Measurements from ENCODE around the gene HAUS1.
"Not testable (repeated sequence)": the region's sequence is repeated elsewhere in the genome, so short reads cannot be mapped to it uniquely, and the experiment has no call there.

The HAUS1 gene

GRCh38 chr18:46110406-46110805, 6.2 kb downstream of the HAUS1 start:
- TF ChIP-seq, protein P1, sequence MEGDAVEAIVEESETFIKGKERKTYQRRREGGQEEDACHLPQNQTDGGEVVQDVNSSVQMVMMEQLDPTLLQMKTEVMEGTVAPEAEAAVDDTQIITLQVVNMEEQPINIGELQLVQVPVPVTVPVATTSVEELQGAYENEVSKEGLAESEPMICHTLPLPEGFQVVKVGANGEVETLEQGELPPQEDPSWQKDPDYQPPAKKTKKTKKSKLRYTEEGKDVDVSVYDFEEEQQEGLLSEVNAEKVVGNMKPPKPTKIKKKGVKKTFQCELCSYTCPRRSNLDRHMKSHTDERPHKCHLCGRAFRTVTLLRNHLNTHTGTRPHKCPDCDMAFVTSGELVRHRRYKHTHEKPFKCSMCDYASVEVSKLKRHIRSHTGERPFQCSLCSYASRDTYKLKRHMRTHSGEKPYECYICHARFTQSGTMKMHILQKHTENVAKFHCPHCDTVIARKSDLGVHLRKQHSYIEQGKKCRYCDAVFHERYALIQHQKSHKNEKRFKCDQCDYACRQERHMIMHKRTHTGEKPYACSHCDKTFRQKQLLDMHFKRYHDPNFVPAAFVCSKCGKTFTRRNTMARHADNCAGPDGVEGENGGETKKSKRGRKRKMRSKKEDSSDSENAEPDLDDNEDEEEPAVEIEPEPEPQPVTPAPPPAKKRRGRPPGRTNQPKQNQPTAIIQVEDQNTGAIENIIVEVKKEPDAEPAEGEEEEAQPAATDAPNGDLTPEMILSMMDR (IDR thresholded peaks at IDR 0.05; ENCODE audit: low read depth, low read length, missing control alignments) = no peak
- H3K27me3 ChIP-seq (replicated peaks) = no peaks in the 10 kb centered on the region
- in situ Hi-C loops (cut with HindIII; ENCODE audit: low pct_ligation_motif_present, low sequenced_read_pairs) = no loop called here
- peaks cover 2% of the 10 kb centered on the region for H3K36me3 ChIP-seq (replicated peaks)
- no peak overlapping the region for H3K27ac ChIP-seq
- H3K4me3 ChIP-seq (ENCODE audit: low read depth, low read length) = no peak overlapping the region
- DNase-seq = no peak

DNA sequence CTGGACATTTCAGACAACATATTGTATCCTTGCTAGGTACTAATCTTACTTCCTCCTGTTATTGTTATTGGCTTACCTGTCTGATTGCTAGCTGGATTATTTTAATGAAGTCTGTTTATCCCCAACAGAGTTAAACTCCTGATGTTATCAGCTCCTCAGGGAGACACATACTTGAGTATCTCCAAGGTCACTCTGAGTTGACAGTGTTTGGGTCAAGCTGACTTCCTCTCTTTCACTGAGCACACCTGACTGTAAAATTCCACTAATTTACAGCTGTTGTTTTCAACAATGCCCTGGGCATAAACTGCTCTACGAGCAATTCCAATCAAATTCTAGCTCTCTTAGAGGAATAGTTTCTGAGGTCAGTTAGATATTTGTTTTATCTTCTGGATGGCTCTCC, 9.6 kb downstream of the HAUS1 start:
- in situ Hi-C loops (cut with HindIII; ENCODE audit: low pct_ligation_motif_present, low sequenced_read_pairs) = no loop called here
- TF ChIP-seq, protein P1 (IDR thresholded peaks at IDR 0.05; ENCODE audit: low read depth, low read length, missing control alignments) = no peak
- H3K36me3 ChIP-seq (replicated peaks) = peaks cover 2% of the 10 kb centered on the region
- no peak for DNase-seq
- H3K4me3 ChIP-seq (ENCODE audit: low read depth, low read length) = no peak overlapping the region
- no peak overlapping the region for H3K27ac ChIP-seq
- H3K27me3 ChIP-seq (replicated peaks) = no peaks in the 10 kb centered on the region

- H3K27me3 ChIP-seq (replicated peaks); in situ Hi-C loops (cut with HindIII; ENCODE audit: low pct_ligation_motif_present, low sequenced_read_pairs); H3K4me3 ChIP-seq (ENCODE audit: low read depth, low read length); DNase-seq; H3K27ac ChIP-seq: not testable (repeated sequence)
- H3K36me3 ChIP-seq (replicated peaks) = peaks cover 22% of the 10 kb centered on the region
Measured at GRCh38 chr18:46126625-46127024, 22.4 kb downstream of the HAUS1 start.

GRCh38 chr18:46130061-46130460, 25.9 kb downstream of the HAUS1 start:
- Histone ChIP-seq H3K4me3 (ENCODE audit: low read depth, low read length) (no peak overlapping the region), H3K27ac (no peak overlapping the region), H3K36me3 (replicated peaks) (peaks cover 19% of the 10 kb centered on the region), H3K27me3 (replicated peaks) (no peaks in the 10 kb centered on the region)
- in situ Hi-C loops (cut with HindIII; ENCODE audit: low pct_ligation_motif_present, low sequenced_read_pairs) = no loop called here
- no peak for DNase-seq
- TF ChIP-seq, protein P1 (IDR thresholded peaks at IDR 0.05; ENCODE audit: low read depth, low read length, missing control alignments) = no peak

DNA sequence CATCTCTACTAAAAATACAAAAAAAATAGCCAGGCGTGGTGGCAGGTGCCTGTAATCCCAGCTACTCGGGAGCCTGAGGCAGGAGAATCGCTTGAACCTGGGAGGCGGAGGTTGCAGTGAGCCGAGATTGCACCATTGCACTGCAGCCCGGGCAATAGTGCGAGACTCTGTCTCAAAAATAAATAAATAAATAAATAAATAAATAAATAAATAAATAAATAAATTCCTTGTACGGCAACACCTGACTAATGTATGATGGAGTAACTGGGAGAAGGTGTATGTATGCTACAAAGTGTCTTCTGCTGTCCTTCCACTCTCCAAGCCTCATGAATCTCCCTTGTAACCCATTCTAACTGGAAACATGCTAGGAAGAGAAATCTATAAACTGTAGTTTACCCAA, 26.4 kb downstream of the HAUS1 start:
- H3K4me3 ChIP-seq (ENCODE audit: low read depth, low read length); DNase-seq; in situ Hi-C loops (cut with HindIII; ENCODE audit: low pct_ligation_motif_present, low sequenced_read_pairs); H3K27me3 ChIP-seq (replicated peaks); H3K27ac ChIP-seq: not testable (repeated sequence)
- H3K36me3 ChIP-seq (replicated peaks) = peaks cover 19% of the 10 kb centered on the region

DNA sequence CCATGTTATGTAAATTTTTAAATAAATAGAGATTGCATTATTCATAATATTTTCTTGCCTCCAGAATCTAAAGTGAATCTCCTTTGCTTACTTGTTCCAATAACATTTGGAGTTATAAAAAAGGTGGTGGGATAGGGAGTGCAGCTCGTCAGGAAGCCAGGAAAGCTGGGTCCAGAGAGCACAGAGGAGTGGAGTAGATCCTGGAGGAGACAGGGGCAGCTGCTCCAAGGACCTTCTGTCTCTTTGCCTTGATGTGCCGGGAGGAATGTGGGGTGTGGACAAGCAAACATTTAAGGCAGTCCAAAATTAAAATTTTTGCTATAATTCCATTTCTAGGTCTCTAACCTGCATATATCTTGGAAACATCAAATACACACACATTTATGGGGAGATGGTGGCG, 29.3 kb downstream of the HAUS1 start:
- Histone ChIP-seq H3K4me3 (ENCODE audit: low read depth, low read length) (no peak overlapping the region), H3K27ac (no peak overlapping the region), H3K36me3 (replicated peaks) (peaks cover 12% of the 10 kb centered on the region), H3K27me3 (replicated peaks) (no peaks in the 10 kb centered on the region)
- DNase-seq = no peak
- in situ Hi-C loops (cut with HindIII; ENCODE audit: low pct_ligation_motif_present, low sequenced_read_pairs) = no loop called here
- TF ChIP-seq, protein P1 (IDR thresholded peaks at IDR 0.05; ENCODE audit: low read depth, low read length, missing control alignments) = no peak

DNA sequence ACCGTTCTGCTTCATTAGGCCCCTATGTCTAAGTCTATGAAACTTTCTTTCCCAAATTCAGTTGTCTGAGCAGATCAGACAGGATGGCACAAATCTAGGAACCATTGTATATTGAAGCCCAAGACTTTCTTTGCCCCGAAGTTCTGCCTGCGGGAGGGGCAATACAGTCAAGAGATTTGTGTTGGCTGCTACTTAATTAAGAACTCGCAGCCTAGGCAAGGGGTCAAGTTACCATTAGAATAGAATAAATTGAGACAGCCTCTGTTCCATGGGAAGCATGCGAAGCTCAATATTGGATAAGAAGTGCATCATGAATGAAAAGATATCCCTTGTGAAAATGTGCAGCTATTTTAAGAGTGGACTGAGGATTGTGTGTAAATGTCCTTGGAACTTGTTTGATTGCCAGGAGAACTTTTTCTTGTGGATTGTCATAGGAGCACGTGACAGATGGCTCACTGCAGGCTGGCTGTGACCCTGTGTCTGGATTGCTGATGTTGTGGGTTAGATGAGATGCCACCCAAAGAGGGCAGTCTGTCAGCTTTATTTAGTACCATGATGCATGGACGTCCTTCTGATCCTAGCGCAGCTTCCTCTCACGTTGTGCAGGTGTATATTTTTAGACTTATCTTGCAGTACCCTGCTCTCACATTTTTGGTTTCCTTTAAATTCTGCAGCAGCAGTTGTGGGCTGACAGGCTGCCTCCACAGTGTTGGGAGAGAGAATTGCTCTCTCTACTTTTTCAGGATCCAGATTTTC, 30.9 kb downstream of the HAUS1 start:
- TF ChIP-seq, protein P1 (IDR thresholded peaks at IDR 0.05; ENCODE audit: low read depth, low read length, missing control alignments) = no peak
- H3K36me3 ChIP-seq (replicated peaks) = peaks cover under 1% of the 10 kb centered on the region
- DNase-seq = no peak
- in situ Hi-C loops (cut with HindIII; ENCODE audit: low pct_ligation_motif_present, low sequenced_read_pairs) = no loop called here
- H3K4me3 ChIP-seq (ENCODE audit: low read depth, low read length) = no peak overlapping the region
- no peaks in the 10 kb centered on the region for H3K27me3 ChIP-seq (replicated peaks)
- no peak overlapping the region for H3K27ac ChIP-seq

Data from brain microvascular endothelial cell (primary cell).